Chondrocyte (in vitro differentiated cells): ENCODE data around the gene SLC9A9. TPM values are rescaled to one million over a fixed set of nuclear protein-coding genes. Genes with fewer than 3 reads are reported as not detected.

ENCODE experiments used
- DNase-seq: peaks from one replicate; pipeline ENCODE4 v3.0.0; 2021; ENCODE audit warnings: mixed read lengths, low spot score
- H3K27ac Mint-ChIP-seq: one replicate; pipeline ENCODE4 v1.8.0; 2021; ENCODE audit warnings: mild to moderate bottlenecking, moderate library complexity, mixed read lengths; ENCODE audit not compliant: unreplicated experiment
- H3K27me3 Mint-ChIP-seq: 2 replicates; pipeline ENCODE4 v1.8.0; 2021; ENCODE audit warnings: low read depth, mixed read lengths
- H3K36me3 Mint-ChIP-seq: 2 replicates; pipeline ENCODE4 v1.8.0; 2021; ENCODE audit warnings: low read depth, mixed read lengths
- H3K4me1 Mint-ChIP-seq: 2 replicates; pipeline ENCODE4 v1.8.0; 2021; ENCODE audit warnings: low read depth, mild to moderate bottlenecking, mixed read lengths
- H3K4me3 Mint-ChIP-seq: one replicate; pipeline ENCODE4 v1.8.0; 2021; ENCODE audit warnings: mild to moderate bottlenecking, moderate library complexity, mixed read lengths; ENCODE audit not compliant: unreplicated experiment
- H3K9me3 Mint-ChIP-seq: 2 replicates; pipeline ENCODE4 v1.8.0; 2021; ENCODE audit warnings: low read depth, mixed read lengths
- total RNA-seq: library from RNA; stranded (reverse); gene quantifications from 3 replicates; pipeline ENCODE4 v1.2.1, GENCODE V29; 2021
- TF ChIP-seq, protein P1 (sequence below): fragments of 200-600 bp; sonication (generic); IDR thresholded peaks from 2 replicates; pipeline ENCODE4 v1.5.0; 2021; ENCODE audit warnings: antibody characterized with exemption, mild to moderate bottlenecking, moderate library complexity

The SLC9A9 gene
- total RNA-seq, 1 donor from 2014 or later = 2.6 TPM

DNA sequence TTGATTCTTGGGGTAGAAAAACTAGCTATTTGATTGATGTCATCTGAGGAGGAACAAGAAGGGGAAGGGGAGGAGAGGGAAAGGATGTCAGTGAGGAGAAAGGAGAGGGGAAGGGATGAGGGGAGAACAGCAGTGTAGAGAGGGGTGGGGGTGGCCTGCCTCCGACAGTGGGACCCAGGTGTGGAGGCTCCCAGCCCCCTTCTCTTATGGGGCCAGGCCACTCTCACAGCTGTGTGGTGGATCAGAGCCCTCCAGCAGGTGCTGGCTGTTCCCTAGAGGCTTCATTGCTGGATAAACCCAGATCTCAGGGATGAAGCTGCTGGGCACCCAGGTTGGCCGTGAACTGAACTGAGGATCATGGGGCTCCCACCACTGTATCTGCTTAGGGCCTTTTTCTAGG lies 464.2 kb downstream of the SLC9A9 start:
- DNase-seq = no peak
- Mint-ChIP-seq H3K4me3 (no peak overlapping the region), H3K27me3 (no peaks in the 10 kb centered on the region), H3K36me3 (no peaks in the 10 kb centered on the region), H3K9me3 (peaks cover 2% of the 10 kb centered on the region), H3K4me1 (peaks cover 10% of the 10 kb centered on the region), H3K27ac (no peak overlapping the region)
- TF ChIP-seq, protein P1, sequence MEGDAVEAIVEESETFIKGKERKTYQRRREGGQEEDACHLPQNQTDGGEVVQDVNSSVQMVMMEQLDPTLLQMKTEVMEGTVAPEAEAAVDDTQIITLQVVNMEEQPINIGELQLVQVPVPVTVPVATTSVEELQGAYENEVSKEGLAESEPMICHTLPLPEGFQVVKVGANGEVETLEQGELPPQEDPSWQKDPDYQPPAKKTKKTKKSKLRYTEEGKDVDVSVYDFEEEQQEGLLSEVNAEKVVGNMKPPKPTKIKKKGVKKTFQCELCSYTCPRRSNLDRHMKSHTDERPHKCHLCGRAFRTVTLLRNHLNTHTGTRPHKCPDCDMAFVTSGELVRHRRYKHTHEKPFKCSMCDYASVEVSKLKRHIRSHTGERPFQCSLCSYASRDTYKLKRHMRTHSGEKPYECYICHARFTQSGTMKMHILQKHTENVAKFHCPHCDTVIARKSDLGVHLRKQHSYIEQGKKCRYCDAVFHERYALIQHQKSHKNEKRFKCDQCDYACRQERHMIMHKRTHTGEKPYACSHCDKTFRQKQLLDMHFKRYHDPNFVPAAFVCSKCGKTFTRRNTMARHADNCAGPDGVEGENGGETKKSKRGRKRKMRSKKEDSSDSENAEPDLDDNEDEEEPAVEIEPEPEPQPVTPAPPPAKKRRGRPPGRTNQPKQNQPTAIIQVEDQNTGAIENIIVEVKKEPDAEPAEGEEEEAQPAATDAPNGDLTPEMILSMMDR = no peak

DNA sequence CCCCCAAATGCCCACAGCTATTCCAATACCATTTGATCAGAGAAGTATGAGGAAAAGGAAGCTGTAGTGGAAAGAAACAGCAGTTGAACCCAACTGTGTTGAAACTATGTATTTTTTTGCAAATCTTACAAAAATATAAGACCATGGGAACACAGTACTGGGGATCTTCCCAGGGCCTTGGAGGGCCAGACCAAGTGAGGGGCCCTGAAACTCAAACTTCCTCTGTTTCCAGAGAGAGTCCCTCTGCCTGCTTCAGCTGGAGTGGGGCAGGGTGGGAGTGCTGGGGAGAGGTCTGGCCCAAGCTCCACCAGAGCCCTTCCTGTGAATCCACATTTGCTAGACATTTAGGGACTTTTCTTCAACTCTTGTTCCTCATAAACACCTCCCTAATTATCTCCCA lies 464.8 kb downstream of the SLC9A9 start:
- peak overlapping the region; percentile 49 for H3K27ac Mint-ChIP-seq
- peaks cover 2% of the 10 kb centered on the region for H3K9me3 Mint-ChIP-seq
- H3K36me3 Mint-ChIP-seq = no peaks in the 10 kb centered on the region
- DNase-seq = no peak
- H3K27me3 Mint-ChIP-seq = no peaks in the 10 kb centered on the region
- H3K4me1 Mint-ChIP-seq = peaks cover 10% of the 10 kb centered on the region
- no peak overlapping the region for H3K4me3 Mint-ChIP-seq
- TF ChIP-seq, protein P1 = no peak

DNA sequence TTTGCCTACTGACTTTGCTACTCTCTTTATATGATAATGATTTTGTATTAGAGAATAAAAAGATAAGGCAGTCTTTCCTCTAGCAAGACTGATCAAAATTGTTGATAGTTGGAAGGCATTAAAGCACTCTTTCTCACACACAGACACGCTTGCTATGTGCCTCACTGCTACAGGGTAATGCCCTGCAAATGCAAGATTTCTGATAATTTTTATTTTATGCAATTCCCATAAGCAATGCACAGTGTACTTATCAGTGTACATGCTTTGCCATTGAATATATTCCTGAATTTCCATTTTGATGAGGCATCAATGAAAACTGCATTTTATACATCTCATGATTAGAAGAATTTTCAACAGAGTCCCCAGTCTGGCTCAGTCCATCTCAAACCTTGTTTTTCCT lies 465.5 kb downstream of the SLC9A9 start:
- peaks cover 2% of the 10 kb centered on the region for H3K9me3 Mint-ChIP-seq
- H3K4me3 Mint-ChIP-seq = no peak overlapping the region

DNA sequence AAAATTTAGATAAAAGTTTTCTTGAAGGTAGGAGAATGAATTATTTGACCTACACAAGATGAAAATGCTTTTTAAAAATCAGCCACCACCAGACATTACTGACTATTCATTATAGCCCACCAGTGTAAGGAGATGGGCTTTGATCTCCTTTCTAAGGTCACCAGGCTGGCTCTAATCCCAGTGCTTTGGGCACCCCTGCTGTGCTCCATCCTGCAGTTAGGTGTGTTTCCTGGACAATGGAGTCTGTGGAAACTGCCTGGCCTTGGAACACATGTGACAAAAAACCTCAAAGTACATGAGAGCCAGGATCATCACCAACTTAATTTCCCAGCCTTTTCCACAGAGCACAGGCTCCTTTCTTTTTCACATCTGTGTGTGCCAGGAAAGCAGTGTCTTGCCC lies 467.8 kb downstream of the SLC9A9 start:
- Mint-ChIP-seq H3K4me3 (no peak overlapping the region), H3K36me3 (no peaks in the 10 kb centered on the region), H3K27ac (no peak overlapping the region), H3K4me1 (peaks cover 10% of the 10 kb centered on the region), H3K9me3 (peaks cover 2% of the 10 kb centered on the region), H3K27me3 (no peaks in the 10 kb centered on the region)
- DNase-seq = no peak
- TF ChIP-seq, protein P1 = no peak

More for the DNA sequence above, 465.5 kb downstream of the SLC9A9 start:
- TF ChIP-seq, protein P1 = no peak
- Mint-ChIP-seq H3K36me3 (no peaks in the 10 kb centered on the region), H3K4me1 (peaks cover 10% of the 10 kb centered on the region), H3K27ac (peak overlapping the region; percentile 49), H3K27me3 (no peaks in the 10 kb centered on the region)
- DNase-seq = no peak

DNA sequence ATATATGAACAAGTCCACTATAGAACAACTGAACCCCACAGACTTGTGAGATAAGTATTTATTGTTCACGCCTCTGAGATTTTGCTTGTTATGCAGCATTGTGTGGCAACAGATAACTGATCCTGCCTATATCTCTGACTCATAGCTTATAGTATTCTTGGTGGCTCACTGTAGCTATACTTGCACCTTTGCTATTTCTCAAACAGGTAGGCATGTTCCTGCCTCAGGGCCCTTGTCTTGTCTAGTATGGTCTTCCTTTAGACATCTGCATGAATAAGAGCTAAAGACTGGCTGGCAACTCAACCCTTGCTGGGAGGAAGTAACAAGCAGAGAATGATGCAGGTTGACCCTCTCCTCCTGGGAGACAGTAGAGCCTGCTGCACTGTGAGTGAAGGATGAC lies 472.6 kb downstream of the SLC9A9 start:
- no peak for DNase-seq
- H3K9me3 Mint-ChIP-seq = no peaks in the 10 kb centered on the region
- H3K4me1 Mint-ChIP-seq = no peaks in the 10 kb centered on the region
- TF ChIP-seq, protein P1 = no peak
- no peak overlapping the region for H3K4me3 Mint-ChIP-seq
- H3K27me3 Mint-ChIP-seq = no peaks in the 10 kb centered on the region
- H3K36me3 Mint-ChIP-seq = no peaks in the 10 kb centered on the region
- no peak overlapping the region for H3K27ac Mint-ChIP-seq
